Mesendoderm (in vitro differentiated cells): ENCODE data around the gene SPATA6. TPM values are rescaled to one million over a fixed set of nuclear protein-coding genes. Genes with fewer than 3 reads are reported as not detected.

Experiments used
- DNase-seq: peaks from one replicate; pipeline ENCODE4 v3.0.0; 2013
- H2AK5ac ChIP-seq: 2 replicates; pipeline ENCODE4 v1.6.1; 2013; ENCODE audit warnings: low read length, inconsistent platforms
- H2BK120ac ChIP-seq: 2 replicates; pipeline ENCODE4 v1.6.1; 2013; ENCODE audit warnings: low read depth, mild to moderate bottlenecking, low read length, moderate library complexity, mixed read lengths
- H2BK15ac ChIP-seq: replicated peaks from 2 replicates; pipeline ENCODE4 v1.6.1; 2013; ENCODE audit warnings: low read depth, mild to moderate bottlenecking, moderate library complexity
- H2BK5ac ChIP-seq: 2 replicates; pipeline ENCODE4 v1.6.1; 2013; ENCODE audit warnings: low read length, inconsistent platforms
- H3K18ac ChIP-seq: 2 replicates; pipeline ENCODE4 v1.6.1; 2013; ENCODE audit warnings: mild to moderate bottlenecking, low read length, mixed read lengths
- H3K23ac ChIP-seq: one replicate; pipeline ENCODE4 v1.6.1; 2013; ENCODE audit warnings: low read length
- H3K27ac ChIP-seq: 2 replicates; pipeline ENCODE4 v1.5.1; 2013; ENCODE audit warnings: low read depth, mild to moderate bottlenecking, inconsistent platforms, low read length, moderate library complexity
- H3K27me3 ChIP-seq: 2 replicates; pipeline ENCODE4 v1.6.1; 2013; ENCODE audit warnings: low read length, control low read depth, mild to moderate bottlenecking, inconsistent platforms; ENCODE audit not compliant: insufficient read depth, poor library complexity
- H3K36me3 ChIP-seq: 2 replicates; pipeline ENCODE4 v1.6.1; 2013; ENCODE audit warnings: low read length, inconsistent platforms; ENCODE audit not compliant: control insufficient read depth, insufficient read depth
- H3K4ac ChIP-seq: one replicate; pipeline ENCODE4 v1.6.1; 2013; ENCODE audit warnings: low read depth, mild to moderate bottlenecking, low read length, moderate library complexity
- H3K4me1 ChIP-seq: 2 replicates; pipeline ENCODE4 v1.6.1; 2013; ENCODE audit warnings: low read depth, low read length, inconsistent platforms; ENCODE audit not compliant: control insufficient read depth
- H3K4me2 ChIP-seq: 2 replicates; pipeline ENCODE4 v1.6.1; 2013; ENCODE audit warnings: low read length
- H3K4me3 ChIP-seq: 2 replicates; pipeline ENCODE4 v1.5.1; 2013; ENCODE audit warnings: mild to moderate bottlenecking, low read length
- H3K56ac ChIP-seq: one replicate; pipeline ENCODE4 v1.6.1; 2013; ENCODE audit warnings: low read length
- H3K79me1 ChIP-seq: 2 replicates; pipeline ENCODE4 v1.6.1; 2013; ENCODE audit warnings: low read length, inconsistent platforms
- H3K79me2 ChIP-seq: 2 replicates; pipeline ENCODE4 v1.6.1; 2013; ENCODE audit warnings: mild to moderate bottlenecking, low read length; ENCODE audit not compliant: control insufficient read depth, insufficient read depth
- H3K9ac ChIP-seq: 2 replicates; pipeline ENCODE4 v1.6.1; 2013; ENCODE audit warnings: low read length, inconsistent platforms
- H4K5ac ChIP-seq: one replicate; pipeline ENCODE4 v1.6.1; 2013; ENCODE audit warnings: low read length
- H4K8ac ChIP-seq: one replicate; pipeline ENCODE4 v1.6.1; 2013; ENCODE audit warnings: low read depth, mild to moderate bottlenecking, control low read depth, low read length, moderate library complexity
- WGBS: extraction: QIAGEN DNeasy Blood & Tissue Kit; methylation state at CpG from one replicate; pipeline ENCODE4 v1.1.7; 2013; ENCODE audit warnings: low lambda C conversion rate, missing lambda C conversion rate; ENCODE audit not compliant: insufficient coverage; ENCODE audit errors: extremely low coverage; 5-methylcytosine and 5-hydroxymethylcytosine counted together
- small RNA-seq: library from polyadenylated mRNA; stranded (forward); fragments of <200 nt; extraction: miRNeasy Mini kit (QIAGEN cat#:217004); gene quantifications from one replicate; pipeline ENCODE3, GENCODE V24; 2013; ENCODE audit not compliant: insufficient read depth

Gene SPATA6

GRCh38 chr1:48249868-48250267 lies 222.1 kb downstream of the SPATA6 start:
- no peak overlapping the region for H3K56ac ChIP-seq
- no peak overlapping the region for H3K9ac ChIP-seq
- no peaks in the 10 kb centered on the region for H3K36me3 ChIP-seq
- H3K4me2 ChIP-seq = no peak overlapping the region
- H3K79me1 ChIP-seq = no peaks in the 10 kb centered on the region
- H2AK5ac ChIP-seq = no peak overlapping the region
- no CpG with 5 or more reads among the region's 3 CpGs for WGBS
- H3K4me3 ChIP-seq = no peak overlapping the region
- no peak overlapping the region for H4K5ac ChIP-seq
- H2BK120ac ChIP-seq = no peak overlapping the region
- no peak overlapping the region for H2BK5ac ChIP-seq
- H3K27me3 ChIP-seq = no peaks in the 10 kb centered on the region
- H2BK15ac ChIP-seq = no peak overlapping the region
- H3K79me2 ChIP-seq = no peaks in the 10 kb centered on the region
- no peak for DNase-seq
- no peak overlapping the region for H3K18ac ChIP-seq
- H3K4ac ChIP-seq = no peak overlapping the region
- no peaks in the 10 kb centered on the region for H3K4me1 ChIP-seq
- no peak overlapping the region for H3K27ac ChIP-seq
- H3K23ac ChIP-seq = no peak overlapping the region
- H4K8ac ChIP-seq = no peak overlapping the region

- H3K4me1 ChIP-seq = no peaks in the 10 kb centered on the region
- no peak overlapping the region for H2BK120ac ChIP-seq
- H2BK5ac ChIP-seq = no peak overlapping the region
- H3K18ac ChIP-seq = no peak overlapping the region
- peak; percentile 46 for DNase-seq
- no peak overlapping the region for H3K56ac ChIP-seq
- H4K8ac ChIP-seq = no peak overlapping the region
- H3K36me3 ChIP-seq = no peaks in the 10 kb centered on the region
- no peaks in the 10 kb centered on the region for H3K27me3 ChIP-seq
- no peak overlapping the region for H3K9ac ChIP-seq
- no peak overlapping the region for H3K23ac ChIP-seq
- WGBS = no CpG with 5 or more reads among the region's 4 CpGs
- no peaks in the 10 kb centered on the region for H3K79me1 ChIP-seq
- H4K5ac ChIP-seq = no peak overlapping the region
- H3K4ac ChIP-seq = no peak overlapping the region
- H3K4me2 ChIP-seq = no peak overlapping the region
- no peak overlapping the region for H3K4me3 ChIP-seq
- no peak overlapping the region for H2BK15ac ChIP-seq
- no peaks in the 10 kb centered on the region for H3K79me2 ChIP-seq
- no peak overlapping the region for H3K27ac ChIP-seq
- H2AK5ac ChIP-seq = no peak overlapping the region
Measured at GRCh38 chr1:48248356-48248755, 223.6 kb downstream of the SPATA6 start.

- H3K9ac ChIP-seq = no peak overlapping the region
- no peaks in the 10 kb centered on the region for H3K79me1 ChIP-seq
- H3K36me3 ChIP-seq = no peaks in the 10 kb centered on the region
- H4K8ac ChIP-seq = no peak overlapping the region
- no peak for DNase-seq
- no peaks in the 10 kb centered on the region for H3K79me2 ChIP-seq
- no peak overlapping the region for H2BK5ac ChIP-seq
- no peak overlapping the region for H3K18ac ChIP-seq
- no peak overlapping the region for H3K4me3 ChIP-seq
- no peak overlapping the region for H2AK5ac ChIP-seq
- H3K27me3 ChIP-seq = no peaks in the 10 kb centered on the region
- H3K23ac ChIP-seq = no peak overlapping the region
- H3K4me2 ChIP-seq = no peak overlapping the region
- H3K4ac ChIP-seq = no peak overlapping the region
- H4K5ac ChIP-seq = no peak overlapping the region
- H2BK120ac ChIP-seq = no peak overlapping the region
- no peak overlapping the region for H3K56ac ChIP-seq
- H2BK15ac ChIP-seq = no peak overlapping the region
- WGBS = no CpG with 5 or more reads among the region's 1 CpG
- H3K27ac ChIP-seq = no peak overlapping the region
- H3K4me1 ChIP-seq = no peaks in the 10 kb centered on the region
Measured at GRCh38 chr1:48246727-48247126, 225.3 kb downstream of the SPATA6 start.

Small RNA genes lying within 50 kb of the gene (small RNA-seq; reads per million reads assigned to genes)
- gene RNU4-61P (not detected), gene RNU6-723P (not detected)
